ENCODE data around the gene OR8I2.
"Not testable (repeated sequence)": the region's sequence is repeated elsewhere in the genome, so short reads cannot be mapped to it uniquely, and the experiment has no call there.

Gene OR8I2

DNA sequence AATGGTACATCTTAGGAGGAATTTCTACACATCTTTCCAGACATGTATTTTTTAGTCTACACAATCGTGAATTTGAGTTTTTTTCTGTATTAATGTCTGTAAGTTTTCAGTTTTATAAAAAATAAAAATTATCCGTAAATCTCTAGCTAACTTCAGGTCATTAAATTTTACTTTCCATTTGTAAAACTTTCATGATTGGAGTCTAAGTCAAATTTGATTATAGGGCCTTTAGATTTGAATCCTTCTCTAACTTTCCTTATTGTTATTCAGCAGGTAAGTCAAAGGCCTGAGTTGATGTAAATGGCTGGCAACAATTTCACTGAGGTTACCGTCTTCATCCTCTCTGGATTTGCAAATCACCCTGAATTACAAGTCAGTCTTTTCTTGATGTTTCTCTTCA, at the start of gene OR8I2:
Gene OR8I2, plus strand, starts transcription at position 301 of the 400 bp plus-strand sequence. Its CDS starts 0 bp downstream, at position 301.
- no peak for DNase-seq

DNA sequence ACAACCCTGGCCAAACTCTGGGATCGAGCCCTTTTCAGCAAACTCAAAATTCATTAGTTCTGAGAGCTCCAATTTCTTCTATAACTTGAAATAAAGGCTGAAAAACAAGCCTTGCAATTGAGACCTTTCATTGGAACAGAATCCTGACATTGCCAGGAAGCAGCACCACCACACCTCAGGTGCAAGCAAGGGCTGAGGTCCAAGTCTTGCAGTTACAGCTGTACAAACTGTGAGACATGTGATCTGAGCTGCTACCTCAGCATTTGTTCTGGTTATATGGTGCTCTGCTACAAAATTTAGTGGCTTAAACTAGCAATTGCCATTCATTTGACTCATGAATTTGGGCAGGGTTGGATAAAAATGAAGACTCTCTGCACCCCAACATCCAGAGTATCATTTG, 47.6 kb upstream of the OR8I2 start:
- DNase-seq: no peak

DNA sequence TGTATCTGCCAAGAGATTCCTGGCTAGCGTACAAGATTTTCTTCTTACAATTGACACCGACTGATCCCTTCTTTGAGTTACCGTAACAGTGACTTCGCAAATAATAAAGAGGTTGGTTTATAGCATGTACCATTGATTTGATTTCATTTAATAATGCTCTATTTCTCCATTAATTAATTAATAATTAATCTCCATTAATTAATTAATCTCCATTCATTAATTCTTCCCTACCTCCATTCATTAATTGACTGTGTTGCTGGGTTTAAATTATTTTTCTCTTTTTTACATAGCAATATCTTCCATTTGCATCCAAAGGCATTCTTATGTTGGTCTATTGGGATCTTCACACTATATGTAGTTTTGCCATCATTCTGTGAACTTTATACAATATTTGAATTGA, 44.6 kb upstream of the OR8I2 start:
- DNase-seq: no peak

DNA sequence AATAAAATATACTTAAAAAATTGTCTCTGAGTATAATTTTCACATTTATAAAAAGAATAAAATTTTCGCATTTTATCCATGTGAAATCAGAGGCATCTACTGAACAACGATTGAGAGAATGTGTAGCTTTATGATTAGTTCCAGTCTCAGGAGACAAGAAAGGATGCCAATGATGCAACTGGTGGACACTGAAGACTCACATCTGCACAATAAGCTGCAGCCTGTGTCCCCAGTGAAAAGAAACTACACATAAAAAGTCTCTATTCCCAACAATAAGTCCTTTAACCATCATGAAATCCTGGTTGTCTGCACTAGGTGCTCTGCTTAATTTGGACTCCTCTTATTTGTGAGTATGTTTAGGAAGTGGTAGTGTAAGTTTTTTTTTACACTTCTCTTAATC, 43.6 kb upstream of the OR8I2 start:
- no peak for DNase-seq

DNA sequence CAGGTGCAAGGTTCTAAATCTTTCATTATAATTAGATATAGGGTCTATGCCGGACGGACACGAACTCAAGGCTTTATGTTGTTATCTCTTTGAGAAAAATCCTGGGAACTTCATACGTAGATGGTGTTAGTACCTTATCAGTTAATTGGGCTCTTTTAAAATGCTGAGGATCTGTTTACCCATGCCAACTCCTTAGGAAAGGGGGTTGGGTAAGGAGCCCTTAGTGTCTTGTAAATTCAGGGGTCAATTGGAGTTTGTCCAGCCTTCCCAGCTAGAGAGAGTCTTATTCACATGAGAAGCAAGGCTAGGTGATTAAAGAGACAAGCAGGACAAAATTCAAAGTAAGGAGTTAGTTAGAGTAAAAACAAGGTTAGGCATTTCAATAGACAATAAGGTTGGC, 36.7 kb upstream of the OR8I2 start:
- not testable (repeated sequence) for DNase-seq

DNA sequence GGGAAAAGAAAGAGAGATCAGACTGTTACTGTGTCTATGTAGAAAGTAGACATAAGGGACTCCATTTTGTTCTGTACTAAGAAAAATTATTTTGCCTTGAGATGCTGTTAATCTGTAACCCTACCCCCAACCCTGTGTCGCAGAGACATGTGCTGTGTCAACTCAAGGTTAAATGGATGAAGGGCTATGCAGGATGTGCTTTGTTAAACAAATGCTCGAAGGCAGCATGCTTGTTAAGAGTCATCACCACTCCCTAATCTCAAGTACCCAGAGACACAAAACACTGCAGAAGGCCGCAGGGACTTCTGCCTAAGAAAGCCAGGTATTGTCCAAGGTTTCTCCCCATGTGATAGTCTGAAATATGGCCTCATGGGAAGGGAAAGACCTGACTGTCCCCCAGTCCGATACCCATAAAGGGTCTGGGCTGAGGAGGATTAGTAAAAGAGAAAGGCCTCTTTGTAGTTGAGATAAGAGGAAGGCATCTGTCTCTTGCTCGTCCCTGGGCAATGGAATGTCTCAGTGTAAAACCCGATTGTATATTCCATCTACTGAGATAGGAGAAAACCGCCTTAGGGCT, 35.4 kb upstream of the OR8I2 start:
- DNase-seq: not testable (repeated sequence)

DNA sequence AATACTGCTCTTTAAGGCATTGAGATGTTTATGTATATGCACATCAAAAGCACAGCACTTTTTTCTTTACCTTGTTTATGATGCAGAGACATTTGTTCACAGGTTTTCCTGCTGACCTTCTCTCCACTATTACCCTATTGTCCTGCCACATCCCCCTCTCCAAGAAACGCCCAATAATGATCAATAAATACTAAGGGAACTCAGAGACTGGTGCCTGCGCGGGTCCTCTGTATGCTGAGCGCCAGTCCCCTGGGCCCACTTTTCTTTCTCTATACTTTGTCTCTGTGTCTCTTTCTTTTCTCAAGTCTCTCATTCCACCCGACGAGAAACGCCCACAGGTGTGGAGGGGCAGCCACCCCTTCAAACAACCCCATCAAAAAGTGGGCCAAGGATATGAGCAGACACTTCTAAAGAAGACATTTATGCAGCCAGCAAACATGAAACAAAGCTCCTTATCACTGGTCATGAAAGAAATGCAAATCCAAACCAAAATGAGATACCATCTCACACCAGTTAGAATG, 34.8 kb upstream of the OR8I2 start:
- not testable (repeated sequence) for DNase-seq

DNA sequence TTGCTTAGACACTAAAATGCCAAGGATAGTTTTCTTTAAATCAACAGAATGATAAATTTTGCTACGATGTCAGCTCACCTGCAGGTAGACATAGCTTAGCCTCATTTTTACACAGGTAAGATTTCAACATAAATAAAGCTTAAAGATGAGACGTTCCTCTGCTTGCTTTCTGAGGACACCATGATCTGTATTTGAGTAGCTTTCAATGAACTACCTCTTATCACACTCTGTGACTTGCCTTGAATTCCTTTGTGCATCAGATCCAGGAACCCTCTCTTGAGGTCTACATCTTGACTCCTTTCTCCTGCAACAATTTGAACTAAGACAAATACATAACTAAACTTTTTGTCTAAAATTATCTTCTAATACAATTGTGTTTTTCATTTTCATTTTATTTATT, 26.1 kb upstream of the OR8I2 start:
- DNase-seq: no peak

DNA sequence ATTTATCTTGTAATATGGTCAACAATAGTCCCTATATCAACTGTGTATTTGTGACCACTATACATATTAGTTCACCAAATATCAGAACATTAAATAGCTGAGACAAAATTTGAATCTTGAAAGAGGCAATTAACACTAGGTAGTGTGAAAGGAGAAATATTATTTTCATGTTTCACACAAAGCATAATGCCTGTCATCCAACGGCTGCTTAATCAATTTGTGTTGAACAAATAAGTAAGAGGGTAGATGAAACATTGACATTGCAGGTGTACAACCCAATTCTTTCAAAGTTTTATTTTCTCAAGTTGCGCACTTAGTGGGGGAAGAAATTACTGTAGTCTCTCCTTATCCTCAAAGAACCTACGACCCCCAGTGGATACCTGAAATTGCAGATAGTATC, 3.4 kb upstream of the OR8I2 start:
- DNase-seq: no peak

DNA sequence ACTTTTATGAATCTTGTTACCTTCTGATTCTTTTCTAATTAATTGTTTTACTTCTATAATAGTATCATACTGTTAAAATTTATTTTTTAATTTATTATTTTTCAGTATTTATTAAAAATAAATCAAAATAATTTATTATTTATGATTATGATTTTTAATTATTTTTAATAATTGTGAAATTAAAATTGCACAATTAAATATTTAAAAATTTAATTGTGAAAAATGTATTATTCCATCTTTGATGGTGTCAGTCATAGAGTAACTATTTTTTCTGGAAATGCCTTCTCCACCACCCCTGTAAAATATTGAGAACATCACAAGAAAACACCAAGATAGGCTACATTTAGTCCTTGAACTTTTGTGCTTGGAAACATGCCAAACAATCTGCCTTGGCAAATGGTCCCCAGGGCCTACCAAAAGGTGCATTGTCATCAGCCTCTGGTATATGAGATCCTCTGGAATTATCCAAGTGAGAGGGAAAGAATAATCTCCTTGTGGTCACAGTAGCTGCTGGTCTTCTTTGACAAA, 10.2 kb downstream of the OR8I2 start, which contains the start of gene OR8H2:
Gene OR8H2, plus strand, starts transcription at position 478 of the 528 bp plus-strand sequence. CDS start 1,356 bp downstream, outside the sequence.
- DNase-seq: no peak

DNA sequence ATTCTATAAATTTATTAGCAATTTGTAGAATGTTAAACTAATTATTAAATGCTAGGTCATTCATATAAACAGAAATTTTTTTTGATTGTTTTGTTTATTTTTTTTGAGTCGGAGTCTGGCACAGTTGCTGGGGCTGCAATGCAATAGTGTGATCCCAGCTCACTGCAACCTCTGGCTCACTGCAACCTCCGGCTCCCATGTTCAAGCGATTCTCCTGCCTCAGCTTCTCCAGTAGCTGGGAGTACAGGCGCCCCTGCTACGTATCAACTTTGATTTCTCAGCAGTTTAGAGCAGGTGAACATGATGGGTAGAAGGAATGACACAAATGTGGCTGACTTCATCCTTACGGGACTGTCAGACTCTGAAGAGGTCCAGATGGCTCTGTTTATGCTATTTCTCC, 29.0 kb downstream of the OR8I2 start, which contains the start of gene OR8H3:
Gene OR8H3, plus strand, starts transcription at position 301 of the 400 bp plus-strand sequence. Its CDS starts 0 bp downstream, at position 301.
- DNase-seq: no peak

DNA sequence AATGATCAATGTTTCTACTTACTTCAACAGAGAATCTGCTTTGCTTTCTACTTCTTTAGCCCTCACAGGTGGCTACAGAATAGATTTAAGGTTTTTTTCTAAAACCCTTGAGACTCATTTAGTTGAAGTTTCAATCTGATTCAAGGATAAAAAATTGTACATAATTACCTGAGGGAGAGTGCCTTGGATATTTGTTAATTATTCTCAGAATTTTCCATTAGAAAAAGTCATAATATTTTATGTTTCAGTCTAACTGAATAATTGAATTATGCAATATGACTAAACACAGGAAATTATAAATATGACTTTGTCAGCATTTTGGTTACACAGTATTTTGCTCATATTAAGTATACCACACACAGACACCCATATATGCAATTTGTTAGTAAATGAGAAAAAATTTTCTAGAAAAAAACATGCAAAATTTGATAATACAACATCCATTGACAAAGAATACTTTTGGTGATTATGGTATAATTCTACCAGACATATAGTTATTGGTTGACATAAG, 47.1 kb downstream of the OR8I2 start, which contains the start of gene OR8J3:
Gene OR8J3, minus strand, starts transcription at position 51 of the 511 bp plus-strand sequence. CDS start 2,483 bp downstream, outside the sequence.
- DNase-seq: no peak

DNA sequence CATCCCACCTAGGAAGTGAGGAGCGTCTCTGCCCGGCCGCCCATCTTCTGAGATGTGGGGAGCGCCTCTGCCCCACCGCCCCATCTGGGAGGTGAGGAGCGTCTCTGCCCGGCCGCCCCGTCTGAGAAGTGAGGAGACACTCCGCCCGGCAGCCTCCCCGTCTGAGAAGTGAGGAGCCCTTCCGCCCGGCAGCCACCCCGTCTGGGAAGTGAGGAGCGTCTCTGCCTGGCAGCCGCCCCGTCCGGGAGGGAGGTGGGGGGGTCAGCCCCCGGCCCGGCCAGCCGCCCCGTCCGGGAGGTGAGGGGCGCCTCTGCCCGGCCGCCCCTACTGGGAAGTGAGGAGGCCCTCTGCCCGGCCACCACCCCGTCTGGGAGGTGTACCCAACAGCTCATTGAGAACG, 50.6 kb downstream of the OR8I2 start:
- DNase-seq: not testable (repeated sequence)
